Naive thymus-derived CD4-positive, alpha-beta T cell (primary cell): Measurements from ENCODE around the gene AADACL4. TPM values are rescaled to one million over a fixed set of nuclear protein-coding genes. Genes with fewer than 3 reads are reported as not detected.

Source experiments
- ATAC-seq: fragments of 150-1000 bp; cut with Tn5 transposase; 2 replicates; pipeline ENCODE4 v1.10.0; 2021; ENCODE audit warnings: mild to moderate bottlenecking, moderate library complexity
- CTCF ChIA-PET: fragments of 350-600 bp; sonication (Branson Sonifier 250); formaldehyde crosslinking; loops from one replicate; lab custom pipeline; 2021; ENCODE audit warnings: antibody characterized with exemption; lab: Charles Lee
- POLR2A ChIA-PET: fragments of 350-600 bp; sonication (Branson Sonifier 250); formaldehyde crosslinking; loops from one replicate; lab custom pipeline; 2021; ENCODE audit warnings: antibody characterized with exemption, inconsistent platforms; lab: Charles Lee
- DNase-seq, 9 donors: peaks; one replicate each; pipeline versions ENCODE4 v3.0.0 to v3.0.0-alpha.2; 2020 to 2022; ENCODE audit warnings: mixed read lengths in 1 of 9
- H3K27ac ChIP-seq: one replicate; pipeline ENCODE4 v1.7.0; 2013; ENCODE audit warnings: mild to moderate bottlenecking, low read depth, low read length, moderate library complexity
- H3K27me3 ChIP-seq, 2 donors: one replicate each; pipeline ENCODE4 v1.7.0; 2013; ENCODE audit warnings: low read length in 2 of 2, mild to moderate bottlenecking in 2 of 2, moderate library complexity in 2 of 2; ENCODE audit not compliant: control insufficient read depth in 2 of 2, insufficient read depth in 2 of 2
- H3K36me3 ChIP-seq, 3 experiments: 1 replicate in 2 of 3; 2 replicates in 1 of 3; pipeline ENCODE4 v1.7.0; 2013; ENCODE audit warnings: low read length in 3 of 3, mild to moderate bottlenecking in 3 of 3, moderate library complexity in 1 of 3; ENCODE audit not compliant: insufficient read depth in 3 of 3, control insufficient read depth in 2 of 3
- H3K4me1 ChIP-seq, 2 donors: one replicate each; pipeline ENCODE4 v1.7.0; 2013; ENCODE audit warnings: low read length in 2 of 2, mild to moderate bottlenecking in 2 of 2, moderate library complexity in 1 of 2; ENCODE audit not compliant: control insufficient read depth in 2 of 2, insufficient read depth in 2 of 2
- H3K4me3 ChIP-seq: 2 replicates; pipeline ENCODE4 v1.7.0; 2013; ENCODE audit warnings: mild to moderate bottlenecking, low read length
- H3K9me3 ChIP-seq, 3 experiments: 1 replicate in 2 of 3; 2 replicates in 1 of 3; pipeline ENCODE4 v1.7.0; 2013; ENCODE audit warnings: low read length in 3 of 3; ENCODE audit not compliant: control insufficient read depth in 2 of 3
- H3K27ac Mint-ChIP-seq, 9 donors: one replicate each; pipeline ENCODE4 v1.8.0; 2020 to 2022; ENCODE audit warnings: mixed read lengths in 9 of 9, mild to moderate bottlenecking in 8 of 9, moderate library complexity in 5 of 9, inconsistent platforms in 2 of 9
- H3K27me3 Mint-ChIP-seq, 5 donors: one replicate each; pipeline ENCODE4 v1.8.0; 2021 to 2022; ENCODE audit warnings: mixed read lengths in 5 of 5, mild to moderate bottlenecking in 1 of 5
- H3K36me3 Mint-ChIP-seq, 5 donors: one replicate each; pipeline ENCODE4 v1.8.0; 2020 to 2022; ENCODE audit warnings: mixed read lengths in 5 of 5, mild to moderate bottlenecking in 3 of 5, inconsistent platforms in 1 of 5
- H3K4me1 Mint-ChIP-seq, 7 donors: one replicate each; pipeline ENCODE4 v1.8.0; 2020 to 2022; ENCODE audit warnings: mixed read lengths in 7 of 7, mild to moderate bottlenecking in 3 of 7, inconsistent platforms in 1 of 7
- H3K4me3 Mint-ChIP-seq, 10 donors: one replicate each; pipeline ENCODE4 v1.8.0; 2020 to 2022; ENCODE audit warnings: mild to moderate bottlenecking in 10 of 10, mixed read lengths in 10 of 10, moderate library complexity in 6 of 10, inconsistent platforms in 2 of 10
- H3K9me3 Mint-ChIP-seq, 11 donors: one replicate each; pipeline ENCODE4 v1.8.0; 2020 to 2022; ENCODE audit warnings: mixed read lengths in 11 of 11, mild to moderate bottlenecking in 4 of 11, inconsistent platforms in 1 of 11, moderate library complexity in 1 of 11
- intact Hi-C, 2 donors: fragments of 100-400 bp; cut with micrococcal nuclease; formaldehyde crosslinking; loops; one replicate each; pipeline ENCODE4 v1.15.1; 2023
- polyA plus RNA-seq, 2 donors: library from polyadenylated mRNA; unstranded; fragments of 300-500 nt; fragmentation: Illumina TruSeq; gene quantifications; one replicate each; pipeline ENCODE4 v1.2.3, GENCODE V29; 2021
- total RNA-seq, 6 experiments: library from RNA in 5 of 6; stranded (reverse) in 5 of 6; gene quantifications; 1 replicate in 5 of 6; 2 replicates in 1 of 6; pipeline ENCODE4 v1.2.3 and lab custom pipeline; 2021 to 2026

AADACL4 gene
- total and polyA plus RNA-seq, 7 experiments from 2014 or later, result not detected

DNA sequence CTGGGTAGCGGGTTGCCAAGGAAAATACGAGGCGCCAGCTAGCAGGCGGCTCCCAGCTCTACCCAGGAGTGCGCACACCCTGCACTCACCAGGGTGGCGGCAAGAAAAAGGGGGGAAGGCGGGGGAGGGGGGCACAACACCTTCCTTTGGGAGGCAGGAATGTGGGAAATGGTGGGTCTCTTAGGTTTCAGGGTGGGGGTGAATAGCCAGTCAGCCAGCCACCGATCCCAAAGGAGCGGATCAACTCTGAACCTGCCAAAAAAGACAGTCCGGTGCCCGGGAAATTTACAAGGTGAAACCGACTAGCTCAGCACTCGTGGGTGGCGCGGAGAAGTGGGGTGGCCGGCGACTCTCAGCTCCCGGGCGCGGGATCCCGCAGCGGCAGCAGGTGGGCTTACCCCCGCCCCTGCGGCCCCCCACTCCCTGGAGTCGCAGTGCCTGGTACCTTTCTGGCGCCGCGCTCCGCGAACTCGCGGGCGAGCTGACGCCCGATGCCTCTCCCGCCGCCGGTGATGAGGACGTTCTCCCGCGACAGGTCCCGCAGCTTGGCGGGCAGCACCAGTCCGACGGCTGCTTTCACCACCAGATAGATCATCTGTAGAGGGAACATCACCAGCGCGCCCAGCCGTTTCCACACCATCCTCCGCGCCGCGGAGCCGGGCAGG, 27.0 kb upstream of the AADACL4 start:
- ATAC-seq, result no peak
- Mint-ChIP-seq H3K27me3 (peaks cover 0 to 9% (median 0%) of the 10 kb centered on the region in 5 donors), H3K9me3 (peaks cover 0 to 10% (median 0%) of the 10 kb centered on the region in 11 donors), H3K36me3 (peaks cover 0 to 25% (median 0%) of the 10 kb centered on the region in 5 donors), H3K4me1 (peaks cover 43 to 70% (median 66%) of the 10 kb centered on the region in 7 donors), H3K4me3 (peak overlapping the region; percentile 90 to 99 (median 99)), H3K27ac (peak overlapping the region; percentile 94 to 98 (median 96))
- Histone ChIP-seq H3K9me3 (no peaks in the 10 kb centered on the region), H3K4me1 (peaks cover 36 to 41% of the 10 kb centered on the region in 2 donors), H3K4me3 (peak overlapping the region; percentile 81), H3K36me3 (peaks cover 0 to 11% (median 0%) of the 10 kb centered on the region in 3 experiments), H3K27ac (peak overlapping the region; percentile 86), H3K27me3 (no peaks in the 10 kb centered on the region)
- intact Hi-C loops, result loop anchor here (1.0 to 10.0 kb wide), 10 partner anchors 13 to 812 kb away; partner anchors contain the start of genes CLCN6 (in 1 of the 2), MTHFR (in 1 of the 2), TNFRSF1B (in 1 of the 2) and VPS13D (in 1 of the 2)
- POLR2A ChIA-PET, result interaction anchor here (0.8 to 7.4 kb wide), 12 partner anchors 15 to 407 kb away, joined by 3 to 204 read pairs (median 8); no protein-coding TSS in a partner anchor
- CTCF ChIA-PET, result interaction anchor here (0.6 to 8.1 kb wide), 9 partner anchors 16 to 321 kb away, joined by 3 to 110 read pairs (median 4); no protein-coding TSS in a partner anchor
- DNase-seq, result peak in 7 of 9 donors; percentile 23 to 46 (median 28)

- peaks cover 37 to 66% (median 62%) of the 10 kb centered on the region in 7 donors for H3K4me1 Mint-ChIP-seq
- no peaks in the 10 kb centered on the region for H3K9me3 ChIP-seq
- peaks cover 0 to 20% (median 0%) of the 10 kb centered on the region in 5 donors for H3K36me3 Mint-ChIP-seq
- H3K4me3 ChIP-seq, result peak overlapping the region; percentile 81
- ATAC-seq (peak; percentile 61), DNase-seq (peak in 8 of 9 donors; percentile 45 to 83 (median 60))
- ChIA-PET CTCF (interaction anchor here (0.6 to 8.1 kb wide), 8 partner anchors 16 to 321 kb away, joined by 3 to 110 read pairs (median 4); no protein-coding TSS in a partner anchor), POLR2A (interaction anchor here (0.7 to 7.4 kb wide), 14 partner anchors 16 to 408 kb away, joined by 3 to 204 read pairs (median 5); no protein-coding TSS in a partner anchor)
- H3K36me3 ChIP-seq, result peaks cover 0 to 11% (median 0%) of the 10 kb centered on the region in 3 experiments
- peaks cover 0 to 11% (median 0%) of the 10 kb centered on the region in 5 donors for H3K27me3 Mint-ChIP-seq
- H3K9me3 Mint-ChIP-seq, result peaks cover 0 to 10% (median 0%) of the 10 kb centered on the region in 11 donors
- peak overlapping the region; percentile 86 for H3K27ac ChIP-seq
- peak overlapping the region; percentile 94 to 98 (median 97) for H3K27ac Mint-ChIP-seq
- peak overlapping the region; percentile 90 to 99 (median 99) for H3K4me3 Mint-ChIP-seq
- H3K27me3 ChIP-seq, result no peaks in the 10 kb centered on the region
- intact Hi-C loops, result loop anchor here (1.0 to 10.0 kb wide), 10 partner anchors 13 to 813 kb away; partner anchors contain the start of genes CLCN6 (in 1 of the 2), MTHFR (in 1 of the 2), TNFRSF1B (in 1 of the 2) and VPS13D (in 1 of the 2)
- H3K4me1 ChIP-seq, result peaks cover 36 to 41% of the 10 kb centered on the region in 2 donors
Measured at GRCh38 chr1:12617511-12617900, 26.4 kb upstream of the AADACL4 start.

GRCh38 chr1:12617901-12618660, 25.8 kb upstream of the AADACL4 start, which contains the start of gene DHRS3:
Gene DHRS3 (minus strand): TSS chr1:12618210. CDS start chr1:12617348, 862 bp downstream.
- peaks cover 0 to 14% (median 0%) of the 10 kb centered on the region in 5 donors for H3K36me3 Mint-ChIP-seq
- ChIA-PET POLR2A (interaction anchor here (0.7 to 7.4 kb wide), 17 partner anchors 16 to 408 kb away, joined by 3 to 204 read pairs (median 5); no protein-coding TSS in a partner anchor), CTCF (interaction anchor here (0.6 to 8.1 kb wide), 17 partner anchors 17 to 346 kb away, joined by 3 to 110 read pairs (median 3); no protein-coding TSS in a partner anchor)
- DNase-seq (peak; percentile 54 to 81 (median 78)), ATAC-seq (peak; percentile 70)
- peaks cover 33 to 60% (median 57%) of the 10 kb centered on the region in 7 donors for H3K4me1 Mint-ChIP-seq
- peak within 1 kb of the TSS; percentile 94 to 98 (median 97) for H3K27ac Mint-ChIP-seq
- Histone ChIP-seq H3K27me3 (no peaks in the 10 kb centered on the region), H3K4me1 (peaks cover 36 to 41% of the 10 kb centered on the region in 2 donors), H3K36me3 (peaks cover 0 to 11% (median 0%) of the 10 kb centered on the region in 3 experiments), H3K4me3 (peak within 1 kb of the TSS; percentile 81), H3K27ac (peak within 1 kb of the TSS; percentile 86), H3K9me3 (no peaks in the 10 kb centered on the region)
- H3K9me3 Mint-ChIP-seq, result peaks cover 0 to 10% (median 0%) of the 10 kb centered on the region in 11 donors
- peak within 1 kb of the TSS; percentile 90 to 99 (median 99) for H3K4me3 Mint-ChIP-seq
- intact Hi-C loops, result loop anchor here (1.0 to 10.0 kb wide), 12 partner anchors 14 to 813 kb away; partner anchors contain the start of genes CLCN6 (in 1 of the 2), MTHFR (in 1 of the 2), TNFRSF1B (in 1 of the 2) and VPS13D (in 1 of the 2)
- H3K27me3 Mint-ChIP-seq, result peaks cover 0 to 13% (median 0%) of the 10 kb centered on the region in 5 donors

DNA sequence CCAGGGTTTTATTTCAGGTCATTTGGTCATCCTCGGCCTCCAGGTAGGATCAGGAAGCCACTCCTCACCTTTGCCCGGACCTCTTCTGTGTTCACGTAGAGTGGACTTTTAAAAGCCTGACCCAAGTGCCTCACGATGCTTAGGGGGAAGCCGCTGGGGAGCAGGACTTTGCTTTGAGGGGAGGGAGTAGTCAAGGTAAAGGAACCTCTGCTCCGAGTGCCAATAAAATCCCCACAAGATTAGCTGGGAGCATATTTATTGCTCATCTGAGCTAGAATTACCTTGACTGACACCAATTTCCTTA, 25.3 kb upstream of the AADACL4 start:
- Mint-ChIP-seq H3K27ac (peak overlapping the region; percentile 94 to 98 (median 97)), H3K27me3 (peaks cover 0 to 13% (median 0%) of the 10 kb centered on the region in 5 donors), H3K9me3 (peaks cover 0 to 10% (median 0%) of the 10 kb centered on the region in 11 donors), H3K36me3 (peaks cover 0 to 12% (median 0%) of the 10 kb centered on the region in 5 donors), H3K4me1 (peaks cover 33 to 55% (median 51%) of the 10 kb centered on the region in 7 donors), H3K4me3 (peak overlapping the region; percentile 90 to 99 (median 99))
- H3K27me3 ChIP-seq, result no peaks in the 10 kb centered on the region
- peak overlapping the region; percentile 86 for H3K27ac ChIP-seq
- ATAC-seq (no peak), DNase-seq (no peak)
- peak overlapping the region; percentile 81 for H3K4me3 ChIP-seq
- intact Hi-C loops, result loop anchor here (1.0 to 10.0 kb wide), 9 partner anchors 144 to 814 kb away; partner anchors contain the start of genes CLCN6 (in 1 of the 2), MTHFR (in 1 of the 2), TNFRSF1B (in 1 of the 2) and VPS13D (in 1 of the 2)
- CTCF ChIA-PET, result interaction anchor here (0.6 to 8.1 kb wide), 13 partner anchors 17 to 347 kb away, joined by 3 to 110 read pairs (median 6); no protein-coding TSS in a partner anchor
- no peaks in the 10 kb centered on the region for H3K9me3 ChIP-seq
- peaks cover 0 to 11% (median 0%) of the 10 kb centered on the region in 3 experiments for H3K36me3 ChIP-seq
- POLR2A ChIA-PET, result interaction anchor here (0.8 to 7.4 kb wide), 16 partner anchors 17 to 296 kb away, joined by 3 to 204 read pairs (median 5); no protein-coding TSS in a partner anchor
- peaks cover 35 to 41% of the 10 kb centered on the region in 2 donors for H3K4me1 ChIP-seq

- peak overlapping the region; percentile 94 to 98 (median 97) for H3K27ac Mint-ChIP-seq
- CTCF ChIA-PET, result interaction anchor here (0.6 to 8.1 kb wide), 18 partner anchors 18 to 347 kb away, joined by 3 to 110 read pairs (median 4); no protein-coding TSS in a partner anchor
- peak; percentile 34 for ATAC-seq
Measured at GRCh38 chr1:12618965-12619791, 24.7 kb upstream of the AADACL4 start.

More at GRCh38 chr1:12618965-12619791, 24.7 kb upstream of the AADACL4 start:
- Histone ChIP-seq H3K27ac (peak overlapping the region; percentile 86), H3K4me3 (peak overlapping the region; percentile 81), H3K4me1 (peaks cover 30 to 41% of the 10 kb centered on the region in 2 donors), H3K27me3 (no peaks in the 10 kb centered on the region), H3K9me3 (no peaks in the 10 kb centered on the region), H3K36me3 (peaks cover 0 to 11% (median 0%) of the 10 kb centered on the region in 3 experiments)
- DNase-seq, result peak; percentile 32 to 70 (median 54)
- intact Hi-C loops, result loop anchor here (1.0 to 10.0 kb wide), 18 partner anchors 18 to 814 kb away; partner anchors contain the start of genes CLCN6 (in 1 of the 2), MTHFR (in 1 of the 2), TNFRSF1B (in 1 of the 2) and VPS13D (in 1 of the 2)
- Mint-ChIP-seq H3K4me3 (peak overlapping the region; percentile 90 to 99 (median 99)), H3K9me3 (peaks cover 0 to 10% (median 0%) of the 10 kb centered on the region in 11 donors), H3K4me1 (peaks cover 33 to 49% (median 46%) of the 10 kb centered on the region in 7 donors), H3K36me3 (peaks cover 0 to 12% (median 0%) of the 10 kb centered on the region in 5 donors), H3K27me3 (peaks cover 0 to 13% (median 0%) of the 10 kb centered on the region in 5 donors)
- POLR2A ChIA-PET, result interaction anchor here (0.8 to 7.4 kb wide), 14 partner anchors 17 to 296 kb away, joined by 3 to 204 read pairs (median 5); no protein-coding TSS in a partner anchor
